ENCODE data around the gene OR8D1.
"Not testable (repeated sequence)": the region's sequence is repeated elsewhere in the genome, so short reads cannot be mapped to it uniquely, and the experiment has no call there.

OR8D1 gene

DNA sequence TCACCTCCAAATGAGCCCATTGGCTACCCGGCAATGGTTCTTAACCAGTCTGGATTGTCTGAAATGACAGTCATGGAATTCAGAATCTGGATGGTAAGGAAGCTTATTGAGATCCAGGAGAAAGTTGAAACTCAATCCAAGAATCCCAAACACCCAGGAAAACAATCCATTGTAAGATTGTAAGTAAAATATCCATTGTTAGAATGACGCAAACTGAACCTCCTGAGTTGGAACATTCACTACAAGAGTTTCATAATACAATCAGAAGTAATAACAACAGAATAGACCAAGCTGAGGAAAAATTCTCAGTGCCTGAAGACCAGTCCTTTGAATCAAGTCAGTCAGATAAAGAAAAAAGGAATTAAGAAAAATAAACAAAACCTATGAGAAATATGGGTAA is 35.5 kb downstream of the OR8D1 start:
- DNase-seq: no peak

DNA sequence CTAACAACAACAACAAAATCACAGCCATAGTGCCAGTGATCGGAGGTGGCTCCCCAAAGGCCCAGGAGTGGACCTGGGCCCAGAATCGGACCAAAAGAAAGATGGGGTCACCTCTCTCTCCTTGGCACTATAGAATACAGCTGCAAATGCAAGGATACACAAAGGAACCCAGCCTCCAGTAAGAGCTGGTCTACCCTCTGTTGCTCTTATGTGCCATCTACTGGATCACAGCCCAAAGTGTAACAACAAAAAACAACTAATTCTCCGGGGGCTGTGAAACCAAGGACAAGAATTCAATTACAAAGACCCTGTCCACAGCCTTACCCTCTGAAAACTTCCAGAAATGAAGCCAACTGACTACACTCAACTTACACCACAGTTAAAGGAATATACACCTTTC is 35.9 kb downstream of the OR8D1 start:
- no peak for DNase-seq

DNA sequence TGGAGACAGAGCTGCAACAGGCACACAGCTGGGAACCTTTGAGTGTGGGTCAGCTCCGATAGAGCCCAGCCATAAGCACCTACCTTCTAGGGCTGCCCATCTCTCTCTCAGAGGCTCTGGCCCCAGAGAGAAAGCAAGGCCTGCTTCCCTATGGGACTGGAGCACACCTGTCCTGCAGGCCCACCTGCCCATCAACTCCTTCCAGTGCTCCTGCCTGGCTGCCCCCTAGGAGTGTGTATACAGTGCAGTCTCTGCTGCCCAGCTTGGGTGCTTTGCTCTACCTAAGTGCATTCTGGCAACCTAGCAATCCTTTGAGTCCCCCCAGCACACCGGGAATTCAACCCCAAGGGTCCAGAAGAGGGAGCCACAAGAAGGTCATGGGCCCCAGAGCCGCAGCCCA is 36.5 kb downstream of the OR8D1 start:
- DNase-seq: no peak

DNA sequence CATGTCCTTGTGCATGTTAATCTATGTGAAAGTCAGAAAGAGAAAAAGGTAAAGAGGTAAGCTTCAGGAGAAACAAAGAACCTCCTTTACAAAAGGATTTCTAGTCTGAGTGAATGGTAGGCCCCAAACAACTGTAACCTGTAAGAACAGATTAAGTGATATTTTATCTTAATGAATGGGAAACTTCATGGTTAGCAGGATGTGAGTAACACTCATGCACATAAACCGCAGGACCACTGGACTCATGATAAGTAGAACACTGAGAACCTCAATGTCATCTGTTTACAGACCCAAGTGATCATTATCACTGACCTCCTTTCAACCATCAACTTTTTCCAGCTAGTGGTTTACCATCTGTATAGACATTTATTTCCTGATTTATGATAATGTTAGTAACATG is 37.7 kb downstream of the OR8D1 start:
- DNase-seq: no peak

DNA sequence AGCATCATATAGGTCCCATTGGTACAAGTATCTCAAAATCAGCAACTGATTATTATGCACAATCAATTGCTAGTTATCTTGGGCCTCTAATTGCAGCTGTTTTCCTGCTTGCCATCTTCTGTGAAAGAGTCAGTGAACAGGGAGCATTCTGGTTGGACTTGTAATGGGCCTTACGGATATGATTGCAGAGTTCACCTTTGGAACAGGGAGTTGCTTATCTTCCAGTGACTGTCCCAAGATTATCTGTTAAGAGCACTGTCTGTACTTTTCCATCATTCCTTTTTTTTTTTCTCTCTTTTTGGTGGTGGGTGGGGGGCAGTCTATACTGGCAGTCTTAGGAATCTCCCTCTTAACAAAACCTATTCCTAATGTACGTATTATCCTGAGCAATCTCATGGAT is 39.7 kb downstream of the OR8D1 start:
- no peak for DNase-seq

DNA sequence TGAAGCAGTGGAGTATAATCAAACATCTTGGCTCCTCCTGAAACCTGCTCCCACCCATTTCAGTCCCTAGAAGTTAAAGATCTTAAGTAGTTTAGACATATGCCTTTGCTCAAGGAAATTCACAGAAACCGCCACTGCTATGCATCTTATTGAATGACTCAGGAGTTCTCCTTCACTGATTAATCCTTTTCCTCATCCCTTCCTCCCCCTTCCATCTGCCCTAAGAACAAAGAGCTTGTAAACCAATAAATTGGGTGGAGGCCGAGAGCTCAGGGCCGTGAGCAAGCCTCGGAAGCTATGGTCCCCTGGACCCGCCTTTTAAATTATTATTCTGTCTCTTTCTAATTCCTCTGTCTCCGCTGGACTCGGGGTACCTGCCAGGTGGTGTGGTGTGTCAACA is 42.9 kb downstream of the OR8D1 start:
- not testable (repeated sequence) for DNase-seq

DNA sequence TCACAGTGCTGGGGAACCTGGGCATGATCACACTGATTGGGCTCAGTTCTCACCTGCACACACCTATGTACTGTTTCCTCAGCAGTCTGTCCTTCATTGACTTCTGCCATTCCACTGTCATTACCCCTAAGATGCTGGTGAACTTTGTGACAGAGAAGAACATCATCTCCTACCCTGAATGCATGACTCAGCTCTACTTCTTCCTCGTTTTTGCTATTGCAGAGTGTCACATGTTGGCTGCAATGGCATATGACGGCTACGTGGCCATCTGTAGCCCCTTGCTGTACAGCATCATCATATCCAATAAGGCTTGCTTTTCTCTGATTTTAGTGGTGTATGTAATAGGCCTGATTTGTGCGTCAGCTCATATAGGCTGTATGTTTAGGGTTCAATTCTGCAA is 48.7 kb downstream of the OR8D1 start:
- not testable (repeated sequence) for DNase-seq

DNA sequence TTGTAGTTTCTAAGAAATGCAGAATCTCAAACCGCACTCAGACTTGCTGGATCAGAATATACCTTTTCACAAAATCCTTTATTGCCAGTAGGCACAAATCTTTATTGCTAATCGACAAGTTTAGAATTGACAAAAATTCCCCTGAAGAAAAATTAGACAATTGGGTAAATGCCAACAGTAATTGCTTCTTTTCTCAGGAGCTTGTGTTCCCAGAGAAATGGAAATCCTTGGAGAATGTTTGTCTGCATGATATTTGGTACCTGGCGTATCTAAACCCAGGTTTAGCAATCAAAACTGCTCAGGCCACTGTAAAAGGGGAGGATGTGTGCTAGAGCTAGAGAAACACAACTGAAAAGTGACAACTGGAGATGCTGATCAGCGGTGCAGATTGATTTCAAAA is 57.7 kb downstream of the OR8D1 start, which contains the start of gene OR8G5:
TSS of gene OR8G5 (plus strand) at position 301 of the 400 bp plus-strand sequence. CDS start 8,556 bp downstream, outside the sequence.
- DNase-seq: no peak
